D721Med (cell line): Measurements from ENCODE around the gene PPIF.

ENCODE experiments used
- DNase-seq: peaks from one replicate; pipeline ENCODE4 v3.0.0; 2011; ENCODE audit warnings: low spot score; ENCODE audit not compliant: insufficient read length
- FAIRE-seq: peaks from 2 replicates; lab custom pipeline; 2011; peaks lifted over from hg19 to GRCh38; lab: Jason Lieb, UNC
- TF ChIP-seq, protein P1 (sequence below): IDR thresholded peaks from 2 replicates; pipeline ENCODE4 v1.5.1; 2012; ENCODE audit warnings: mild to moderate bottlenecking, control low read depth; ENCODE audit not compliant: insufficient read depth; ENCODE audit errors: missing control alignments

PPIF gene

GRCh38 chr10:79404231-79404609 is 57.0 kb downstream of the PPIF start:
- DNase-seq = no peak
- FAIRE-seq = no peak
- TF ChIP-seq, protein P1, sequence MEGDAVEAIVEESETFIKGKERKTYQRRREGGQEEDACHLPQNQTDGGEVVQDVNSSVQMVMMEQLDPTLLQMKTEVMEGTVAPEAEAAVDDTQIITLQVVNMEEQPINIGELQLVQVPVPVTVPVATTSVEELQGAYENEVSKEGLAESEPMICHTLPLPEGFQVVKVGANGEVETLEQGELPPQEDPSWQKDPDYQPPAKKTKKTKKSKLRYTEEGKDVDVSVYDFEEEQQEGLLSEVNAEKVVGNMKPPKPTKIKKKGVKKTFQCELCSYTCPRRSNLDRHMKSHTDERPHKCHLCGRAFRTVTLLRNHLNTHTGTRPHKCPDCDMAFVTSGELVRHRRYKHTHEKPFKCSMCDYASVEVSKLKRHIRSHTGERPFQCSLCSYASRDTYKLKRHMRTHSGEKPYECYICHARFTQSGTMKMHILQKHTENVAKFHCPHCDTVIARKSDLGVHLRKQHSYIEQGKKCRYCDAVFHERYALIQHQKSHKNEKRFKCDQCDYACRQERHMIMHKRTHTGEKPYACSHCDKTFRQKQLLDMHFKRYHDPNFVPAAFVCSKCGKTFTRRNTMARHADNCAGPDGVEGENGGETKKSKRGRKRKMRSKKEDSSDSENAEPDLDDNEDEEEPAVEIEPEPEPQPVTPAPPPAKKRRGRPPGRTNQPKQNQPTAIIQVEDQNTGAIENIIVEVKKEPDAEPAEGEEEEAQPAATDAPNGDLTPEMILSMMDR = no peak

GRCh38 chr10:79404690-79405131 is 57.4 kb downstream of the PPIF start:
- TF ChIP-seq, protein P1 = no peak
- no peak for FAIRE-seq
- no peak for DNase-seq
